Panc1 (cell line): Measurements from ENCODE around the gene PLA2G1B. TPM values are rescaled to one million over a fixed set of nuclear protein-coding genes. Genes with fewer than 3 reads are reported as not detected.
A peak's percentile ranks its signal among the peaks of the same experiment; 100 is the strongest.

Source experiments
- ATAC-seq: fragments of 200-7000 bp; cut with Tn5 transposase; 2 replicates; pipeline ENCODE4 v1.9.1; 2020; ENCODE audit warnings: mild to moderate bottlenecking, moderate library complexity
- BruUV-seq: library from RNA; stranded (reverse); fragments of 400-500 nt; replicated peaks from 2 replicates; lab custom pipeline; 2021; lab: Mats Ljungman, UMichigan
- CTCF ChIA-PET: fragments of 300-600 bp; sonication (Branson Sonifier 250); formaldehyde crosslinking; loops from one replicate; lab custom pipeline; 2022; ENCODE audit warnings: antibody characterized with exemption; lab: Charles Lee
- POLR2A ChIA-PET: fragments of 300-600 bp; sonication (Branson Sonifier 250); formaldehyde crosslinking; loops from one replicate; lab custom pipeline; 2022; ENCODE audit warnings: antibody characterized with exemption; lab: Charles Lee
- DNase-seq: peaks from one replicate; pipeline ENCODE4 v3.0.0-alpha.2; 2010; ENCODE audit warnings: low read depth, low spot score
- H3K27ac ChIP-seq: 2 replicates; pipeline ENCODE4 v1.5.1; 2011; ENCODE audit warnings: mild to moderate bottlenecking, low read length, inconsistent platforms
- H3K27me3 ChIP-seq: fragments of 200-500 bp; sonication (Bioruptor generic); 2 replicates; pipeline ENCODE4 v1.6.0; 2014; ENCODE audit warnings: low read length, inconsistent platforms; ENCODE audit not compliant: control insufficient read depth, insufficient read depth
- H3K36me3 ChIP-seq: fragments of 200-500 bp; sonication (Bioruptor generic); 2 replicates; pipeline ENCODE4 v1.5.1; 2014; ENCODE audit warnings: inconsistent platforms, mild to moderate bottlenecking, low read length, moderate library complexity; ENCODE audit not compliant: control insufficient read depth, insufficient read depth
- H3K4me1 ChIP-seq: 2 replicates; pipeline ENCODE4 v1.5.1; 2011; ENCODE audit warnings: inconsistent platforms, mild to moderate bottlenecking, low read length, moderate library complexity; ENCODE audit not compliant: control insufficient read depth, insufficient read depth
- H3K4me3 ChIP-seq, 2 experiments: 2 replicates each; pipeline ENCODE4 v1.5.1; 2011 to 2012; ENCODE audit warnings: low read depth in 2 of 2, low read length in 2 of 2, mild to moderate bottlenecking in 2 of 2, inconsistent platforms in 1 of 2, moderate library complexity in 1 of 2
- H3K9me3 ChIP-seq: fragments of 200-500 bp; sonication (Bioruptor generic); 2 replicates; pipeline ENCODE4 v1.5.1; 2014; ENCODE audit warnings: low read depth, mild to moderate bottlenecking, inconsistent platforms, low read length, moderate library complexity; ENCODE audit not compliant: control insufficient read depth, insufficient read depth
- POLR2AphosphoS5 ChIP-seq: IDR thresholded peaks from 2 replicates; pipeline ENCODE4 v1.6.1; 2012; ENCODE audit warnings: mild to moderate bottlenecking, low read depth, low read length, moderate library complexity
- SIN3A ChIP-seq: IDR thresholded peaks from 2 replicates; pipeline ENCODE4 v1.6.1; 2012; ENCODE audit warnings: low read depth, mild to moderate bottlenecking, low read length, moderate library complexity, borderline replicate concordance; ENCODE audit not compliant: insufficient read depth
- TCF7L2 ChIP-seq: IDR thresholded peaks from 2 replicates; pipeline ENCODE4 v1.6.1; 2011; ENCODE audit warnings: mild to moderate bottlenecking, low read depth, low read length, inconsistent platforms
- in situ Hi-C: cut with HindIII; loops from 2 replicates; pipeline ENCODE4 v1.10.0; 2016; ENCODE audit warnings: low sequenced_read_pairs, low pct_unique_long_range_greater_than_20kb
- intact Hi-C: fragments of 100-400 bp; cut with micrococcal nuclease; formaldehyde crosslinking; loops from one replicate; pipeline ENCODE4 v1.10.0; 2022; ENCODE audit not compliant: unreplicated experiment
- total RNA-seq: library from RNA; stranded (reverse); gene quantifications from one replicate; pipeline ENCODE4 v1.2.1, GENCODE V29; 2021; ENCODE audit not compliant: unreplicated experiment
- TF ChIP-seq, protein P1 (sequence below): fragments of 450-650 bp; IDR thresholded peaks from 2 replicates; pipeline ENCODE4 v1.5.1; 2017; ENCODE audit warnings: mild to moderate bottlenecking
- TF ChIP-seq, protein P2 (sequence below), 2 experiments: IDR thresholded peaks; 2 replicates each; pipeline ENCODE4 v1.6.1; 2011 to 2012; ENCODE audit warnings: low read depth in 2 of 2, control low read depth in 1 of 2, low read length in 1 of 2, mild to moderate bottlenecking in 1 of 2, moderate library complexity in 1 of 2; ENCODE audit not compliant: insufficient read depth in 1 of 2

The PLA2G1B gene
- total RNA-seq, 1 experiment from 2014 or later: 0.69 TPM

DNA sequence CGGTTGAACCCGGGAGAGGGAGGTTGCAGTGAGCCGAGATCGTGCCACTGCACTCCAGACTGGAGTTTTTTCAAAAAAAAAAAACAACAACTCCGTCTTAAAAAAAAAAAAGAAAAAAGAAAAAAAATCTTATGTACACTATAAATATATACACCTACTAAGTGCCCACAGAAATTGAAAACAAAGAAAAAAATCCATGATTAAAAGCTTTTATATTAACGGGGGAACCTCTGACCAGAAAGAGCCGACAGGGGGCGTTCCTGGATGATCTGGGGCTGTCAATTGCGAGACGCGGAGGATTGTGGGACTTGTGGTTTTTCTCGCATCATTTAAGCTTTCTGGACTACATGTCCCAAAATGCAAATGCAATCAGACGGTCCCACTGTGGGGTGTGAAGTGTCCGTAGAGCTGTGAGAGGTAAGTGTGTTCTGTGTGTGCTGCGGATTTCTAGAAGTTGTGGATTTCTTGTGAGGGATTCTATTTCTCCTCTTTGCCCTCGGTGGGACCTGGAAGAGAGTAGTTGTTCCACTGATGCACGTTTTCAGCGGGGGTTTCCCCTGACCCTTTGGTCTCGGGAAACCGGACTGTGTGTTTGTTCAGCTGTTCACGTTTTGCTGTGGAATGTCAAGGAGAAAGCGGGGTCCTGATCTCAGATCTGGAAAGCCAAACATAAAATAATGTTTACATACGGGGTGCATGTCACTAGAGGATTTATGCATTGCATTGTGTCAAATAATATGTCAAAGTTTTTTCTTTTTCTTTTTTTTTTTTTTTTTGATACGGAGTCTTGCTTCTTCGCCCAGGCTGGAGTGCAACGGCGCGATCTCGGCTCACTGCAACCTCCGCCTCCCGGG lies 25.4 kb downstream of the PLA2G1B start, which contains the start of gene SIRT4:
Gene SIRT4, plus strand, starts transcription at position 360 of the 854 bp plus-strand sequence. CDS start 1,241 bp downstream, outside the sequence.
- DNase-seq (peak; percentile 89), ATAC-seq (peak; percentile 99)
- no peaks in the 10 kb centered on the region for H3K9me3 ChIP-seq
- ChIA-PET POLR2A (interaction anchor here (0.6 to 1.7 kb wide), 4 partner anchors 9 to 72 kb away, joined by 4 to 35 read pairs (median 10); partner anchors contain the start of gene RNU4-1), CTCF (interaction anchor here (0.6 to 1.6 kb wide), 11 partner anchors 8 to 197 kb away, joined by 3 to 10 read pairs (median 7); partner anchors contain the start of gene RNU4-1)
- intact Hi-C loops (no loop called here), in situ Hi-C loops (no loop called here)
- TF ChIP-seq SIN3A (peak; percentile 75; the same call in 1 of the 2 replicates), TCF7L2 (peak; percentile 75; the same call in 1 of the 2 replicates), POLR2AphosphoS5 (peak; percentile 57; the same call in 1 of the 2 replicates)
- TF ChIP-seq, protein P1, sequence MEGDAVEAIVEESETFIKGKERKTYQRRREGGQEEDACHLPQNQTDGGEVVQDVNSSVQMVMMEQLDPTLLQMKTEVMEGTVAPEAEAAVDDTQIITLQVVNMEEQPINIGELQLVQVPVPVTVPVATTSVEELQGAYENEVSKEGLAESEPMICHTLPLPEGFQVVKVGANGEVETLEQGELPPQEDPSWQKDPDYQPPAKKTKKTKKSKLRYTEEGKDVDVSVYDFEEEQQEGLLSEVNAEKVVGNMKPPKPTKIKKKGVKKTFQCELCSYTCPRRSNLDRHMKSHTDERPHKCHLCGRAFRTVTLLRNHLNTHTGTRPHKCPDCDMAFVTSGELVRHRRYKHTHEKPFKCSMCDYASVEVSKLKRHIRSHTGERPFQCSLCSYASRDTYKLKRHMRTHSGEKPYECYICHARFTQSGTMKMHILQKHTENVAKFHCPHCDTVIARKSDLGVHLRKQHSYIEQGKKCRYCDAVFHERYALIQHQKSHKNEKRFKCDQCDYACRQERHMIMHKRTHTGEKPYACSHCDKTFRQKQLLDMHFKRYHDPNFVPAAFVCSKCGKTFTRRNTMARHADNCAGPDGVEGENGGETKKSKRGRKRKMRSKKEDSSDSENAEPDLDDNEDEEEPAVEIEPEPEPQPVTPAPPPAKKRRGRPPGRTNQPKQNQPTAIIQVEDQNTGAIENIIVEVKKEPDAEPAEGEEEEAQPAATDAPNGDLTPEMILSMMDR: peak; percentile 98
- TF ChIP-seq, protein P2, sequence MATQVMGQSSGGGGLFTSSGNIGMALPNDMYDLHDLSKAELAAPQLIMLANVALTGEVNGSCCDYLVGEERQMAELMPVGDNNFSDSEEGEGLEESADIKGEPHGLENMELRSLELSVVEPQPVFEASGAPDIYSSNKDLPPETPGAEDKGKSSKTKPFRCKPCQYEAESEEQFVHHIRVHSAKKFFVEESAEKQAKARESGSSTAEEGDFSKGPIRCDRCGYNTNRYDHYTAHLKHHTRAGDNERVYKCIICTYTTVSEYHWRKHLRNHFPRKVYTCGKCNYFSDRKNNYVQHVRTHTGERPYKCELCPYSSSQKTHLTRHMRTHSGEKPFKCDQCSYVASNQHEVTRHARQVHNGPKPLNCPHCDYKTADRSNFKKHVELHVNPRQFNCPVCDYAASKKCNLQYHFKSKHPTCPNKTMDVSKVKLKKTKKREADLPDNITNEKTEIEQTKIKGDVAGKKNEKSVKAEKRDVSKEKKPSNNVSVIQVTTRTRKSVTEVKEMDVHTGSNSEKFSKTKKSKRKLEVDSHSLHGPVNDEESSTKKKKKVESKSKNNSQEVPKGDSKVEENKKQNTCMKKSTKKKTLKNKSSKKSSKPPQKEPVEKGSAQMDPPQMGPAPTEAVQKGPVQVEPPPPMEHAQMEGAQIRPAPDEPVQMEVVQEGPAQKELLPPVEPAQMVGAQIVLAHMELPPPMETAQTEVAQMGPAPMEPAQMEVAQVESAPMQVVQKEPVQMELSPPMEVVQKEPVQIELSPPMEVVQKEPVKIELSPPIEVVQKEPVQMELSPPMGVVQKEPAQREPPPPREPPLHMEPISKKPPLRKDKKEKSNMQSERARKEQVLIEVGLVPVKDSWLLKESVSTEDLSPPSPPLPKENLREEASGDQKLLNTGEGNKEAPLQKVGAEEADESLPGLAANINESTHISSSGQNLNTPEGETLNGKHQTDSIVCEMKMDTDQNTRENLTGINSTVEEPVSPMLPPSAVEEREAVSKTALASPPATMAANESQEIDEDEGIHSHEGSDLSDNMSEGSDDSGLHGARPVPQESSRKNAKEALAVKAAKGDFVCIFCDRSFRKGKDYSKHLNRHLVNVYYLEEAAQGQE (IDR thresholded peaks at IDR 0.05; ENCODE audit: insufficient read depth in 1 of 2, low read depth in 2 of 2, low read length in 1 of 2): no peak
- peak within 1 kb of the TSS; percentile 65 to 94 for H3K4me3 ChIP-seq
- BruUV-seq: no TSS peak
- no peaks in the 10 kb centered on the region for H3K27me3 ChIP-seq
- no peaks in the 10 kb centered on the region for H3K4me1 ChIP-seq
- peak within 1 kb of the TSS; percentile 89 for H3K27ac ChIP-seq
- H3K36me3 ChIP-seq: no peaks in the 10 kb centered on the region

- POLR2A ChIA-PET: interaction anchor here (0.6 to 2.2 kb wide), 7 partner anchors 9 to 245 kb away, joined by 3 to 35 read pairs (median 12); partner anchors contain the start of genes RPLP0 and SIRT4
- no peaks in the 10 kb centered on the region for H3K36me3 ChIP-seq
- no TSS peak for BruUV-seq
- H3K4me3 ChIP-seq: peak within 1 kb of the TSS; percentile 43 to 87
- TF ChIP-seq TCF7L2 (peak; percentile 74), SIN3A (peak; percentile 99; the same call in 1 of the 2 replicates), POLR2AphosphoS5 (peak; percentile 100)
- TF ChIP-seq, protein P2 (IDR thresholded peaks at IDR 0.05; ENCODE audit: insufficient read depth in 1 of 2, low read depth in 2 of 2, low read length in 1 of 2): no peak; a peak in 1 of 4 replicates
- TF ChIP-seq, protein P1: no peak
- DNase-seq: peak; percentile 86
- H3K4me1 ChIP-seq: peaks cover 15% of the 10 kb centered on the region
- CTCF ChIA-PET: interaction anchor here (1.1 to 1.5 kb wide), 2 partner anchors 9 to 92 kb away, joined by 5 to 9 read pairs; partner anchors contain the start of genes RPLP0 and SIRT4
- H3K27ac ChIP-seq: peak within 1 kb of the TSS; percentile 98
- in situ Hi-C loops (no loop called here), intact Hi-C loops (no loop called here)
- H3K9me3 ChIP-seq: no peaks in the 10 kb centered on the region
- H3K27me3 ChIP-seq: no peaks in the 10 kb centered on the region
- ATAC-seq: peak; percentile 69
Observed at GRCh38 chr12:120292661-120293531, 34.7 kb downstream of the PLA2G1B start, which contains the start of gene RNU4-1. TSS of gene RNU4-1 (minus strand) at chr12:120293237.
